ENCODE results near the gene MPL. TPM values are rescaled to one million over a fixed set of nuclear protein-coding genes. Genes with fewer than 3 reads are reported as not detected.

MPL gene
- total and polyA plus RNA-seq, 2 of the 8 experiments (the other 6 are each of a cell fraction or from before 2014, with no cell fraction given) = 0.08 TPM; not detected in 1

DNA sequence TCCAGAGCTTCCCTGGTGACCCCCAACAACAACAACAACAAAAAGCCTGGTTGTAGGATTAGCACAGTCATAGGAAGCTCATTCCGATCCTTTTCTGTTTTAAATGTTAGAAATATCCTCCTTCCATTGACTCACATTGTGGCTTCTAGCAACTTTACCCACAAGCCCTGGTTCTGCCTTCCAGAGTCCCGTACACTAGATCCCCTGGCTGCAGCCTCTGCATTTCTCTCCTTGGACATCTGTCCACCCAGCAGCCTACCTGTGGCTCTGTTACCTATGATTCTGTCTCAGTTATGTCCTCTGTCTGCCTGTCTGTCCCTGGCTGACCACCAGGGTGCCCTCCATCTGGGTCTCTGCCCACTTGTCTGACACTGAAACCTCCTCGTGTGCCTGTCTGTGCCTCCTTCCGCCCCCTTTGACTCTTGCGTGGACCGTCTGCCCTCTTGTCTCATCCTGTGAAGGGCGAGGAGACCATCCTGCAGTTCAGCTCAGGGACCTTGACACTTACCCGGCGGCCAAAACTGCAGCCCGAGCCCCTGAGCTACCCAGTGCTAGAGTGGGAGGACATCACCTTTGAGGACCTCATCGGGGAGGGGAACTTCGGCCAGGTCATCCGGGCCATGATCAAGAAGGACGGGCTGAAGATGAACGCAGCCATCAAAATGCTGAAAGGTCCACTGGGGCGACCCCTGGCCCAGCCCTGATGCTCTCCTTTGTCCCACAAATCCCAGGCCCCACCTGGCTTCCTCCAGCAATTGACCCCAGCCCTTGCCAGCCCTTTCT is 20.7 kb upstream of the MPL start:
- H2BK120ac ChIP-seq (replicated peaks; ENCODE audit: low read depth, low read length) = no peak overlapping the region
- H2AFZ ChIP-seq (ENCODE audit: low read length) = no peak overlapping the region
- no peak overlapping the region for H2BK20ac ChIP-seq (ENCODE audit: low read length)
- no peak overlapping the region for H3K27ac ChIP-seq (ENCODE audit: low read depth, low read length)
- no peaks in the 10 kb centered on the region for H4K20me1 ChIP-seq (replicated peaks in 1 of 2; ENCODE audit: control insufficient read depth in 1 of 2, insufficient read depth in 2 of 2, low read length in 2 of 2)
- no peak for DNase-seq (ENCODE audit: low read depth in 1 of 2, low spot score in 2 of 2)
- H4K5ac ChIP-seq (ENCODE audit: insufficient read length, low read depth, low read length) = no peak overlapping the region
- no peaks in the 10 kb centered on the region for H3K23me2 ChIP-seq (ENCODE audit: low read depth, low read length)
- 89% methylated on average over 16 of the region's 16 CpGs; no CpG with 5 or more reads in 1 of the 2 experiments for WGBS, 2 experiments (ENCODE audit: extremely low coverage in 1 of 2, insufficient coverage in 1 of 2, insufficient read length in 1 of 2, insufficient replicate concordance in 2 of 2, low coverage in 1 of 2, low lambda C conversion rate in 2 of 2, missing lambda C conversion rate in 1 of 2)
- H4K8ac ChIP-seq (ENCODE audit: extremely low read depth, insufficient read depth, low read length) = no peak overlapping the region
- H2BK12ac ChIP-seq (ENCODE audit: low read depth, low read length) = no peak overlapping the region
- H2BK15ac ChIP-seq (ENCODE audit: low read length) = 0 out of 2 replicates have a peak overlapping the region, but pooled peaks have one; percentile 65
- peaks cover 0 to 5% (median 0%) of the 10 kb centered on the region in 4 experiments; a peak in 1 of 7 replicates for H3K4me1 ChIP-seq (replicated peaks in 1 of 4; ENCODE audit: control insufficient read depth in 3 of 4, insufficient read depth in 4 of 4, low read length in 3 of 4)
- no peak overlapping the region for H3K4ac ChIP-seq (replicated peaks; ENCODE audit: insufficient read length, low read depth, low read length)
- no peak overlapping the region for H3K4me2 ChIP-seq (ENCODE audit: insufficient read depth in 1 of 2, low read depth in 2 of 2, low read length in 2 of 2)
- ChIA-PET CTCF (ENCODE audit: partially characterized antibody) (interaction anchor here (0.6 to 3.9 kb wide), 11 partner anchors 9 to 40 kb away, joined by 3 to 19 read pairs (median 4); partner anchors contain the start of gene C1orf210), POLR2A (ENCODE audit: partially characterized antibody) (interaction anchor here (0.9 to 1.2 kb wide), 4 partner anchors 10 to 52 kb away, joined by 3 to 4 read pairs (median 3); no protein-coding TSS in a partner anchor)
- no peaks in the 10 kb centered on the region for H3K9me3 ChIP-seq (ENCODE audit: insufficient read depth in 2 of 2, low read depth in 1 of 2, low read length in 1 of 2)
- no peak overlapping the region for H3K56ac ChIP-seq (replicated peaks; ENCODE audit: insufficient read length, low read depth, low read length)
- no peaks in the 10 kb centered on the region for H3K36me3 ChIP-seq (ENCODE audit: control insufficient read depth in 2 of 4, insufficient read depth in 4 of 4, low read length in 3 of 4)
- H3K27me3 ChIP-seq (replicated peaks in 1 of 4; ENCODE audit: control insufficient read depth in 3 of 4, extremely low read depth in 1 of 4, insufficient read depth in 3 of 4, low read length in 3 of 4) = no peaks in the 10 kb centered on the region; a peak in 2 of 7 replicates
- no peak overlapping the region for H2AK5ac ChIP-seq (ENCODE audit: low read depth, low read length)
- no peak overlapping the region for H2BK5ac ChIP-seq (ENCODE audit: low read depth, low read length)
- no peak overlapping the region for H4K91ac ChIP-seq (replicated peaks; ENCODE audit: insufficient read length, low read length)
- no peak overlapping the region for H3K14ac ChIP-seq (ENCODE audit: insufficient read length)
- H3K79me1 ChIP-seq (ENCODE audit: low read depth, low read length) = no peaks in the 10 kb centered on the region
- no peak overlapping the region for H3K4me3 ChIP-seq (ENCODE audit: extremely low read depth in 1 of 4, insufficient read depth in 2 of 4, low read depth in 3 of 4, low read length in 4 of 4)
- H3K18ac ChIP-seq (ENCODE audit: extremely low read depth, low read length) = no peak overlapping the region
- H3K9ac ChIP-seq (replicated peaks in 1 of 4; ENCODE audit: extremely low read depth in 1 of 4, low read depth in 3 of 4, low read length in 3 of 4) = no peak overlapping the region
- FAIRE-seq = no peak
- H3K23ac ChIP-seq (ENCODE audit: insufficient read length) = no peak overlapping the region
- no peaks in the 10 kb centered on the region for H3K79me2 ChIP-seq (ENCODE audit: control insufficient read depth in 1 of 2, insufficient read depth in 2 of 2, low read length in 2 of 2)
- TF ChIP-seq SRF (IDR thresholded peaks at IDR 0.05; ENCODE audit: low read depth, low read length) = no peak
- TF ChIP-seq POLR2A (IDR thresholded peaks at IDR 0.05; ENCODE audit: control extremely low read depth in 1 of 2, low read depth in 2 of 2, low read length in 2 of 2) = no peak
- no peak for TF ChIP-seq SUZ12 (IDR thresholded peaks at IDR 0.05; ENCODE audit: low read length)
- TF ChIP-seq CHD2 (IDR thresholded peaks at IDR 0.05; ENCODE audit: low read length) = no peak
- TF ChIP-seq KDM5A (IDR thresholded peaks at IDR 0.05; ENCODE audit: low read length) = no peak
- no peak for TF ChIP-seq TAF7 (optimal IDR thresholded peaks at IDR 0.05; ENCODE audit: borderline replicate concordance, low read depth, low read length)
- no peak for TF ChIP-seq SP1 (IDR thresholded peaks at IDR 0.05; ENCODE audit: low read depth, low read length)
- TF ChIP-seq SIX5 (IDR thresholded peaks at IDR 0.05; ENCODE audit: low read depth, low read length) = no peak
- no peak for TF ChIP-seq MAFK (IDR thresholded peaks at IDR 0.05; ENCODE audit: low read depth, low read length)
- no peak for TF ChIP-seq SIN3A (conservative IDR thresholded peaks at IDR 0.05 in 1 of 2, IDR thresholded peaks at IDR 0.05 in 1 of 2; ENCODE audit: low read depth in 1 of 2, low read length in 2 of 2)
- TF ChIP-seq RAD21 (IDR thresholded peaks at IDR 0.05 in 1 of 2, conservative IDR thresholded peaks at IDR 0.05 in 1 of 2; ENCODE audit: low read depth in 2 of 2, low read length in 2 of 2) = peak; percentile 2 to 36; a peak in 1 of 4 replicates
- TF ChIP-seq KDM4A (IDR thresholded peaks at IDR 0.05; ENCODE audit: low read depth, low read length, severe bottlenecking) = no peak
- TF ChIP-seq BRCA1 (IDR thresholded peaks at IDR 0.05; ENCODE audit: low read depth, low read length) = no peak
